Esophagus squamous epithelium (tissue), 5 donors: ENCODE results near the gene ANKRD17. TPM values are rescaled to one million over a fixed set of nuclear protein-coding genes. Genes with fewer than 3 reads are reported as not detected.
A peak's percentile ranks its signal among the peaks of the same experiment; 100 is the strongest.

Experiments used
- DNase-seq: peaks from one replicate; lab custom pipeline; 2025; lab: John Stamatoyannopoulos, UW
- H3K27ac ChIP-seq, 4 donors: fragments of 200-600 bp; sonication (generic); one replicate each; pipeline ENCODE4 v1.5.1; 2016 to 2019; ENCODE audit warnings: mild to moderate bottlenecking in 1 of 4
- H3K27me3 ChIP-seq, 4 donors: fragments of 200-600 bp; sonication (generic); 1 replicate in 3 of 4; 2 replicates in 1 of 4; pipeline versions ENCODE4 v1.5.1 to v1.6.0; 2017 to 2021; ENCODE audit warnings: antibody characterized with exemption in 1 of 4
- H3K36me3 ChIP-seq, 3 donors: fragments of 200-600 bp; sonication (generic); one replicate each; pipeline ENCODE4 v1.5.1; 2016 to 2019
- H3K4me1 ChIP-seq, 3 donors: fragments of 200-600 bp; sonication (generic); one replicate each; pipeline ENCODE4 v1.5.1; 2017 to 2019
- H3K4me3 ChIP-seq, 4 donors: fragments of 200-600 bp; sonication (generic); 1 replicate in 3 of 4; 2 replicates in 1 of 4; pipeline ENCODE4 v1.5.1; 2016 to 2019; ENCODE audit warnings: mild to moderate bottlenecking in 2 of 4, moderate library complexity in 1 of 4
- H3K9me3 ChIP-seq, 3 donors: fragments of 200-600 bp; sonication (generic); one replicate each; pipeline ENCODE4 v1.5.1; 2016 to 2019
- CTCF ChIP-seq, 6 experiments: fragments of 450-650 bp in 4 of 6; fragments of 200-600 bp in 2 of 6; sonication (generic) in 2 of 6; IDR thresholded peaks; one replicate each; pipeline ENCODE4 v1.5.1; 2016 to 2019; ENCODE audit warnings: antibody characterized with exemption in 6 of 6, mild to moderate bottlenecking in 4 of 6, moderate library complexity in 4 of 6
- POLR2A ChIP-seq, 4 donors: fragments of 450-650 bp; IDR thresholded peaks; one replicate each; pipeline ENCODE4 v1.6.1; 2017; ENCODE audit warnings: antibody characterized with exemption in 4 of 4, mild to moderate bottlenecking in 4 of 4, moderate library complexity in 3 of 4
- WGBS, 2 donors: methylation state at CpG; one replicate each; pipeline ENCODE4 v1.1.5; 2018; 5-methylcytosine and 5-hydroxymethylcytosine counted together
- intact Hi-C: fragments of 100-400 bp; cut with DNase I; formaldehyde crosslinking; loops from one replicate; pipeline ENCODE4 v1.15.0; 2022
- total RNA-seq, 4 donors: library from RNA; depleted of rRNA; stranded (reverse); fragments of >200 nt; gene quantifications; one replicate each; pipeline ENCODE4 v1.1.0, GENCODE V29; 2016
- donor health status: DM: yes; HTN: yes; CAD: no.

The ANKRD17 gene
- total RNA-seq, 4 donors from 2014 or later, result 31.3 to 55.5 (median 47.5) TPM

- H3K4me3 ChIP-seq, result no peak overlapping the region
- peaks cover 0 to 100% (median 7%) of the 10 kb centered on the region in 3 donors for H3K36me3 ChIP-seq
- 86 to 96% methylated on average over 4 of the region's 4 CpGs for WGBS, 2 donors
These were observed 149.1 kb downstream of the ANKRD17 start for GRCh38 chr4:73109493-73109892.

GRCh38 chr4:73104695-73105094 is 153.9 kb downstream of the ANKRD17 start:
- no peaks in the 10 kb centered on the region for H3K27me3 ChIP-seq
- peaks cover 0 to 99% (median 21%) of the 10 kb centered on the region in 3 donors for H3K36me3 ChIP-seq
- no peak overlapping the region for H3K4me3 ChIP-seq
- H3K4me1 ChIP-seq, result no peaks in the 10 kb centered on the region
- TF ChIP-seq POLR2A (IDR thresholded peaks at IDR 0.05), result no peak
- no peak for TF ChIP-seq CTCF (IDR thresholded peaks at IDR 0.05)
- intact Hi-C loops, result no loop called here
- no peaks in the 10 kb centered on the region for H3K9me3 ChIP-seq
- 91 to 96% methylated on average over 5 of the region's 5 CpGs for WGBS, 2 donors
- DNase-seq, result no peak
- H3K27ac ChIP-seq, result no peak overlapping the region

More at GRCh38 chr4:73109493-73109892, 149.1 kb downstream of the ANKRD17 start:
- TF ChIP-seq POLR2A (IDR thresholded peaks at IDR 0.05) (no peak), CTCF (IDR thresholded peaks at IDR 0.05) (no peak)
- no peak for DNase-seq
- intact Hi-C loops, result no loop called here
- Histone ChIP-seq H3K9me3 (no peaks in the 10 kb centered on the region), H3K27me3 (no peaks in the 10 kb centered on the region), H3K4me1 (no peaks in the 10 kb centered on the region), H3K27ac (no peak overlapping the region)

- no peaks in the 10 kb centered on the region for H3K27me3 ChIP-seq
- peaks cover 0 to 99% (median 20%) of the 10 kb centered on the region in 3 donors for H3K36me3 ChIP-seq
- no peaks in the 10 kb centered on the region for H3K4me1 ChIP-seq
- no peak for DNase-seq
- no peak overlapping the region for H3K27ac ChIP-seq
- TF ChIP-seq CTCF (IDR thresholded peaks at IDR 0.05), result no peak
- TF ChIP-seq POLR2A (IDR thresholded peaks at IDR 0.05), result no peak
- no peaks in the 10 kb centered on the region for H3K9me3 ChIP-seq
- no peak overlapping the region for H3K4me3 ChIP-seq
- 78 to 79% methylated on average over 7 to 8 of the region's 8 CpGs for WGBS, 2 donors
- intact Hi-C loops, result no loop called here
These were observed 154.6 kb downstream of the ANKRD17 start for GRCh38 chr4:73103799-73104503.

- Histone ChIP-seq H3K4me3 (no peak overlapping the region), H3K36me3 (peaks cover 0 to 99% (median 42%) of the 10 kb centered on the region in 3 donors), H3K4me1 (no peaks in the 10 kb centered on the region), H3K27me3 (no peaks in the 10 kb centered on the region), H3K27ac (peak overlapping the region in 2 of 4 donors; percentile 27 to 53), H3K9me3 (no peaks in the 10 kb centered on the region)
- no peak for TF ChIP-seq POLR2A (IDR thresholded peaks at IDR 0.05)
- no peak for TF ChIP-seq CTCF (IDR thresholded peaks at IDR 0.05)
- intact Hi-C loops, result no loop called here
- DNase-seq, result no peak
- WGBS, 2 donors, result 63 to 71% methylated on average over 2 to 3 of the region's 7 CpGs
These were observed 159.5 kb downstream of the ANKRD17 start for GRCh38 chr4:73099143-73099542.

- no peak for DNase-seq
- WGBS, 2 donors, result 81 to 86% methylated on average over 5 to 6 of the region's 7 CpGs
- intact Hi-C loops, result no loop called here
- peak overlapping the region in 1 of 4 donors; percentile 27 for H3K27ac ChIP-seq
- no peaks in the 10 kb centered on the region for H3K27me3 ChIP-seq
- TF ChIP-seq CTCF (IDR thresholded peaks at IDR 0.05), result no peak
- H3K4me1 ChIP-seq, result no peaks in the 10 kb centered on the region
- no peaks in the 10 kb centered on the region for H3K9me3 ChIP-seq
- H3K36me3 ChIP-seq, result peaks cover 0 to 99% (median 42%) of the 10 kb centered on the region in 3 donors
- no peak overlapping the region for H3K4me3 ChIP-seq
These were observed 159.9 kb downstream of the ANKRD17 start for GRCh38 chr4:73098713-73099112.
